Stimulated activated naive CD8-positive, alpha-beta T cell treated with anti-CD3 and anti-CD28 coated beads, Interleukin-15, Interleukin-2, amounts not matched to agents 100 U/mL and 50 U/mL, for 24 hours (primary cell): ENCODE data around the gene CST11.
"Not testable (repeated sequence)": the region's sequence is repeated elsewhere in the genome, so short reads cannot be mapped to it uniquely, and the experiment has no call there.

ENCODE experiments used
- ATAC-seq: fragments of 150-1000 bp; cut with Tn5 transposase; one replicate; pipeline ENCODE4 v1.10.0; 2021
- DNase-seq: peaks from one replicate; pipeline ENCODE4 v3.0.0; 2021

Gene CST11, protein sequence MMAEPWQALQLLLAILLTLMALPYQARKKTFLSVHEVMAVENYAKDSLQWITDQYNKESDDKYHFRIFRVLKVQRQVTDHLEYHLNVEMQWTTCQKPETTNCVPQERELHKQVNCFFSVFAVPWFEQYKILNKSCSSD

GRCh38 chr20:23452776-23453175, at the start of gene CST11:
Gene CST11 (minus strand): TSS chr20:23452876. CDS start chr20:23452811, 65 bp downstream.
- no peak for ATAC-seq

DNA sequence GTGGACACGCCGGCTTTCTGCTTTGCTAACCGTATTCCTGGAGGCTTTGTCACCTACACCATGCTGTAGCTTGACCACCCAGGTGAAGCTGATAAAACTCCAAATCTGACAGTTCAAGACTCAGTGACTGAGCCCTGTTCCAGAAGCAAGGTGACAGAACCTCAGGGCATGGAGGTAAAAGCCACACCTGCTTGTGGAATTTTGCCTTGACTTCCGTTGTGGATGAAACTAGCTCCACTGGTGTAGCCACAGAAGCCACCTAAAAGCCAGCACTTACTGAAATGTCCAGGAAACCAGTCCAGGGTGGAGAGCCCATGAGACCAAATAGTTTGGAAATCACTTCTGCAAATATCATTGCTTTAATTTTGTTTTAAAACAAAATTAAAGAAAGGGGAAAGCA, 49.2 kb upstream of the CST11 start:
- no peak for DNase-seq
- ATAC-seq = no peak

More at GRCh38 chr20:23452776-23453175, at the start of gene CST11:
- DNase-seq = no peak

DNA sequence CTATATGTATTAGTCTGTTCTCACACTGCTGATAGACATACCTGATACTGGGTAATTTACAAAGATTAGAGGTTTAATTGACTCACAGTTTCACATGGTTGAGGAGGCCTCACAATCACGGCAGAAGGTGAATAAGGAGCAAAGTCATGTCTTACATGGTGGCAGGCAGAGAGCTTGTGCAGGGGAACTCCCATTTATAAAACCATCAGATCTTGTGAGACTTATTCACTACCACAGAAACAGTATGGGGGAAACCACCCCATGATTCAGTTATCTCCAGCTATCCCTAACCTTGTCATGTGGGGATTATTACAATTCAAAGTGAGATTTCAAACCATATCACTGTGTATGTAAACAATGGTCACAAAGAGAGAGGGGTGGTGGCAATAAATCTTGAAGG, 44.9 kb upstream of the CST11 start:
- DNase-seq = peak; percentile 7
- ATAC-seq = peak; percentile 92

GRCh38 chr20:23493172-23493772, 40.6 kb upstream of the CST11 start:
- ATAC-seq (no peak), DNase-seq (no peak)

DNA sequence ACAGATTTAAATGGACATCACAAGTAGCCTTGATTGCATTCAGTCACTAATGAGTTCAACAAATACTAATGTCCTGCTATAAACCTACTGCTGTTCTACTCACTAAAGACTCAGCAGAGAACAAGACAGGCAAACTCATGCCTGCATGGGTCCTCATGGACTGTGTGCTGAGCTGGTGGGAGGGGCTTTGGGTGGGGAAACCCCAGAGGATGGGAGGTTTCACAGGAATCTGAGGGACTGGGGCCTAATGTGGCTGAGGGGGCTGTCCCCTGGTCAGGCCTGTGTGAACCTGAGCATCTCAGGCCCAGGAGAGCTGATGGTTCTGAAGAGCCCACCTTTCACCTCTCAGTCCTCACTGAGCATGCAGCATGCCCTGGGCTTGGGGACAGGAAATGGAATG, 39.6 kb upstream of the CST11 start:
- peak; percentile 87 for ATAC-seq
- peak; percentile 36 for DNase-seq

DNA sequence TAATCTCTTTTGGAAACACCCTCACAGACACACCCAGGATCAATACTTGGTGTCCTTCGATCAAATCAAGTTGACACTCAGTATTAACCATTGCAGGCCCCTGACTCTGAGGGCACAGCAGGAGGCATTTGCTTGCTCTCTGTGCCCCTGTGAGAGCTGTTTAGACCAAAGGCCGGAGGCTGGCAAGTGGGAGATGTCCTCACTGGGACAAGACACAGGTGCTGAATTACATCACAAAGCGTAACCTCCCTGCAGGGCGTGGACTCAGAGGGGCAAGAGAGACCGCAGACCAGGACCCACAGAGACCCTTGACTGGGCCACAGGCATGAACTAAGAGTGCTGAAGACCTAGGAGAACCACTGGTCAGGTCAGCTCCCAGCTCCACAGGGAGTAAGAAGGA, 38.1 kb upstream of the CST11 start, which contains the start of gene CST8:
Gene CST8, plus strand, starts transcription at position 301 of the 400 bp plus-strand sequence. CDS start 551 bp downstream, outside the sequence.
- ATAC-seq (no peak), DNase-seq (no peak)

- ATAC-seq = no peak
Observed at GRCh38 chr20:23488996-23489395, 36.3 kb upstream of the CST11 start.

GRCh38 chr20:23488470-23488869, 35.8 kb upstream of the CST11 start:
- ATAC-seq (no peak), DNase-seq (no peak)

More at GRCh38 chr20:23488996-23489395, 36.3 kb upstream of the CST11 start:
- no peak for DNase-seq

DNA sequence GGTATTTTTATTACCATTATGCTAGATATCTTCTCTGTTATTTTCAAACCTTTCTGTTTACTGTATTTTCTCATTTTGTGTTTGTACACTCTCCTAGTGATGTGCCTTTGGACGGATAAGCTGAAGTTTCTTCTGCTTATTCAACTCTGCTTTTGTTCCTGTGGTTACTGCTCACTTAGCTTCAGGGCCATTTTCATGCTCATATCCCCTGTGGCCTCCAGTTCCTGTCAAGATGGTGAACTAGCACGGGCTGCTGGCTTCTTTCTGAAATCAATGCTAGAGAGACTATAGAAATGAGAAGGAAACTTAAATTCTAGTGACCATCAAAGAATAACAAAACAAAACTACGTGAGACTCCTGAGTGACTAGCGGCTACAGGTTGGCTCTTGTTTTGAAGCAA, 31.4 kb upstream of the CST11 start:
- no peak for ATAC-seq

DNA sequence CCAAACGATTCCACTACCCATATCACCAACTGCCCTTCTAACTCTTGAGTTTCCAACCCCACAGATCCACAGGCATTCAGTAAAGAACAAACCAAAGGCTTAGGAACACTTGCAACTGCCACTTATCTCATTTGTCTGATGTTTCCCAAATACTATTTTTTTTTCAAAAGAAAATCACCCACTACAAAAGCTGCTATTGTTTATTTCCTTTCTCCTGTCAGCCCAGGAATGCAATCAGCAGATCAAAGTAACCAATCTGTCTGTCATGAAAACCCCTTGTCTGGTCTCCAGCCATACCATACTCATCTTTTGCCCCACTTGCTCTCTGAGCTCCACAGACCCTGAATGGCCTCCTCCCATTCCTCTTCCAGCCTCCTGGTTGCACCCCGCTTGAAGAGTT, 29.5 kb upstream of the CST11 start:
- no peak for DNase-seq
- no peak for ATAC-seq

More for the DNA sequence above, 31.4 kb upstream of the CST11 start:
- no peak for DNase-seq

GRCh38 chr20:23479043-23479442, 26.4 kb upstream of the CST11 start:
- DNase-seq = no peak
- ATAC-seq = no peak

DNA sequence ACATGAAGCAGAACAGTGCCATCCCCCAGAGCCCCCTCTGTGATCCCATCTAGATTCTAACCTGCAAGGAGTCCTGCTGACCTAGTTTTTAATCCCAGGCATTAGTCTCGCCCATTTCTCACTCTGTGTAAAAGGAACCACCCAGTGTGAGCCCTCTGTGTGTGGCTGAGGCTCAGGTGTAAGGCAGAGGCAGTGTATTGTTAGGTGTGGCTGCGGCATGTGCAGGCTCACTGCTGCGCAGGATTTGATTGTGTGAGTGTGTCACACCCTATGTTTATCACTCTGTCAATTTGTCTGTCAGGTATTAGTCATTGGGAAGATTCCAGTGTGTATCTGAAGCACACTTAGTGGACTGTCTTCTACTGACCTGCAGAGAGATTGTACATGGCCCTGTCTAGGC, 24.5 kb upstream of the CST11 start:
- ATAC-seq (no peak), DNase-seq (no peak)

- ATAC-seq (peak; percentile 23), DNase-seq (no peak)
Observed at GRCh38 chr20:23476015-23476754, 23.5 kb upstream of the CST11 start.

- no peak for DNase-seq
- no peak for ATAC-seq
Observed at GRCh38 chr20:23475395-23475794, 22.7 kb upstream of the CST11 start.

GRCh38 chr20:23473293-23473692, 20.6 kb upstream of the CST11 start:
- DNase-seq, ATAC-seq: not testable (repeated sequence)

GRCh38 chr20:23472306-23472705, 19.6 kb upstream of the CST11 start:
- not testable (repeated sequence) for ATAC-seq, DNase-seq

GRCh38 chr20:23466961-23467360, 14.3 kb upstream of the CST11 start:
- not testable (repeated sequence) for ATAC-seq, DNase-seq

DNA sequence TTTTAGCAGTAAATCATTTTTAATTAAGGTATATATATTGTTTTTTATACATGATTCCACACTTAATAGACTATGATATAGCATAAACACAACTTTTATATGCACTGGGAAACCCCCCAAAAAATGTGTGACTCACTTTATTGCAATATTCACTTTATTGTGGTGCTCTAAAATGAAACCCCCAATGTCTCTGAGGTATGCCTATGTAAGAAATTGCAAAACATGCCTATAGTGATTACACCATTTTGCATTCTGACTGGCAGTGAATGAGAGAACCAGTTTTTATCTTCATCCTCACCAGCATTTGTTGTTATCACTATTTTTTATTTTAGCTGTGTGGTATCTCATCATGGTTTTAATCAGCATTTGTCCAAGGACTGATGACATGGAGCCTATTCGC, 8.5 kb upstream of the CST11 start:
- ATAC-seq = peak; percentile 68
- no peak for DNase-seq

DNA sequence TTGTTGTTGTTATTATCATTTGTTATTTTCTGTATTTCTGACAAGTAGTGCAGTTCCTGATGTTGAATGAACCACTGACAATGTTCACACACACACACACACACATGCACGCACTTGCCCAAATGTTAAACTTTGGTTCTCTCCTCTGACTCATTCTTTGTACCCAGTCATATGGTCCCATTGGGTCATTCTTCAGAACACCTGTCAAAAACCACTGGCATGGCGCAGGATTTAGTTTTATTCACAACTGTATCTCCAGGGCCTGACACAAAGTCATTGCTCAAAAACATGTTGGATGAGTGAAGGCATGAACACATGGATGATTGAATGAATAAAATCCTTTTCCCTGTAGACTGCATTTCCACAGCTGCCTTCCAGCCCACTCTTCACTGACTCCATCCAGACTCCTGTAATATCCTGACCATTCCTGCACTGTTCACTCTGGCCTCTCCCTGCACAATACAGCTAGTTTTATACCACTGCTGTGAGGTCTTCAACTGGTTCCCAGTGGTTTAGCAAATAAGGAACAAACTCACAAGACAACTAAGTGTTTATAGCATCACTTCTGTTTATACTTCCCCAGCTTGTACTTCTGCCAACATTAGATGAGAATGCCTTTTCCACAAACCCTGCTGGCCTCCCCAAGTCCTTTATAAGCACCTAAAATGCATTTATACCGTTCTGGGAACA, 6.9 kb upstream of the CST11 start:
- no peak for DNase-seq
- peak; percentile 28 for ATAC-seq

GRCh38 chr20:23456873-23457272, 4.2 kb upstream of the CST11 start:
- ATAC-seq = no peak

DNA sequence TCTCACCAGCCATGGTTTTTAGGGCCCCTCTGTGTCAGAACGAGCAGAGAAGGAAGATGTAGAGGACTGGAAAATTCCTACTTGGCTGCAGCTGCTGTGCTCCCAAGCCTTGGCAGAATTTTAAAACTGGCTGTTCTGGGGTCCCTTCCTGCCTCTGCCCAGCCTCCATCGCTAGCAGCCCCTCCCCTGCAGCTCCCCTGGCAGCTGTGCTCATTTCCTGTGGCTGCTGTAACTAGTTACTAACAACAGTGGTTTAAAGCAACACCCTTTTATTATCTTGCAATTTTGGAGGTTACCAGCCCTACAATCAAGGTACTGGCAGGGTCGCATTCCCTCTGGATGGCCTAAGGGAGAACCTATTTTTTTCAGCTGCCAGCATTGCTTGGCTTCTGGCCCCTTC, 3.7 kb upstream of the CST11 start:
- no peak for DNase-seq
- ATAC-seq = no peak

More at GRCh38 chr20:23456873-23457272, 4.2 kb upstream of the CST11 start:
- no peak for DNase-seq

GRCh38 chr20:23455639-23456038, 3.0 kb upstream of the CST11 start:
- DNase-seq (no peak), ATAC-seq (no peak)

DNA sequence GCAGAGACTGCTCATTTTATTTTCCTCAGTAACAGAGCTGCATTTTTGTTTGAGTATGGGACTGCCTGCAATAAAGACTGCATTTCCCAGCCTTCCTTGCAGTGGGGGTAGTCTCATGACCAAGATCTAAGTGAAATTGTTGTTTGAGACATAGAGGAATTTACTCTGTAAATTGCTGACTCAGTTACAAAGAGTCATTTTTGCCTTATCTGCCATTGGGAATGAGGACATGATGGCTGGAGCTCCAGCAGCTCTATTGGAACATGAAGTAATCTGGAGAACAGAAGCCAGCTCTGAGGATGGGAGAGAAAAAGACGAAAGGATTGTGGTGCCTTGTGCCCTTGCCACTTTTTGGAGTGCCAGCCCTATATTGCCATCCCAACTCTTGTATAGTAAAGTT, 2.1 kb upstream of the CST11 start:
- ATAC-seq = no peak

More for the DNA sequence above, 2.1 kb upstream of the CST11 start:
- no peak for DNase-seq
